AG10803 (cell line): ENCODE measurements around the gene MAP7.

Source experiments
- DNase-seq: peaks from one replicate; pipeline ENCODE4 v3.0.0; 2010; ENCODE audit warnings: low read depth
- H3K4me3 ChIP-seq: 2 replicates; pipeline ENCODE4 v1.5.1; 2011; ENCODE audit warnings: mild to moderate bottlenecking, low read length, control low read depth
- TF ChIP-seq, protein P1 (sequence below): conservative IDR thresholded peaks from 2 replicates; pipeline ENCODE4 v1.5.1; 2011; ENCODE audit warnings: mild to moderate bottlenecking, low read length, control low read depth, inconsistent platforms

Gene MAP7

DNA sequence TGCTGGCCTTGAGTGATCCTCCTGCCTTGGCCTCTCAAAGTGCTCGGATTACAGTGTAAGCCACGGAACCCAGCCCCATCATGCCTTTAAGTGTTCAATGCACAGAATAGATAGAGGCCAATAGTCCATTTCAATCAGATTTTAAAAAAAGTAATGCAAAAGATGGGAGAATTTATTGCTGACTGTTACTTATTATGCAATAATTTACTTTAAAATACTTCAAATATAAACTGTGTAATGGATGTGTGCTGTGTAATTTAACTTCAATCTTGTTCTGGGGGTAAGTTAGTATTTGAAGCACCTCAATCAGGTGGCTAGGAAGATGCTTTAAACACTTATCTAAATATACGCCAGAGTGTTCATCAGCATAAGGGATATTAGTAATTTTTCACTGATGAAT, 208.9 kb downstream of the MAP7 start:
- no peak for DNase-seq
- H3K4me3 ChIP-seq: no peak overlapping the region
- TF ChIP-seq, protein P1, sequence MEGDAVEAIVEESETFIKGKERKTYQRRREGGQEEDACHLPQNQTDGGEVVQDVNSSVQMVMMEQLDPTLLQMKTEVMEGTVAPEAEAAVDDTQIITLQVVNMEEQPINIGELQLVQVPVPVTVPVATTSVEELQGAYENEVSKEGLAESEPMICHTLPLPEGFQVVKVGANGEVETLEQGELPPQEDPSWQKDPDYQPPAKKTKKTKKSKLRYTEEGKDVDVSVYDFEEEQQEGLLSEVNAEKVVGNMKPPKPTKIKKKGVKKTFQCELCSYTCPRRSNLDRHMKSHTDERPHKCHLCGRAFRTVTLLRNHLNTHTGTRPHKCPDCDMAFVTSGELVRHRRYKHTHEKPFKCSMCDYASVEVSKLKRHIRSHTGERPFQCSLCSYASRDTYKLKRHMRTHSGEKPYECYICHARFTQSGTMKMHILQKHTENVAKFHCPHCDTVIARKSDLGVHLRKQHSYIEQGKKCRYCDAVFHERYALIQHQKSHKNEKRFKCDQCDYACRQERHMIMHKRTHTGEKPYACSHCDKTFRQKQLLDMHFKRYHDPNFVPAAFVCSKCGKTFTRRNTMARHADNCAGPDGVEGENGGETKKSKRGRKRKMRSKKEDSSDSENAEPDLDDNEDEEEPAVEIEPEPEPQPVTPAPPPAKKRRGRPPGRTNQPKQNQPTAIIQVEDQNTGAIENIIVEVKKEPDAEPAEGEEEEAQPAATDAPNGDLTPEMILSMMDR: no peak

DNA sequence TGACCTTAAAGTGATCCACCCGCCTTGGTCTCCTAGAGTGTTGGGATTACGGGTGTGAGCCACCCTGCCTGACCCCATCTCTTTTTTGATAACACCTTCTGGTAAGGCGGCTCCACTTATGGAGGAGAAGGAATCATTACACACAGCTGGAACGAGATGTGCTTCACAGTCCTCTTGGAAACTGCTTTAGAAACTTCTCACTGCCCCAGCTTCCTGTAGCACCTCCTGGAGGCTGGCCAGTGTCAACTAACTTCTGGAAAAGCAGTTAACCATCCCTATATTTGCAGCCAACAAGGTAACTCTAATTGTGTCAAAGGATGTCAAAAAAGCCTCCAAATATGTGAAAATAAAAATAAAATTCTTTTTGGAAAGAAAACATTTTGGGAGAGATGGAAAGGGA, 211.7 kb downstream of the MAP7 start:
- DNase-seq: no peak
- no peak overlapping the region for H3K4me3 ChIP-seq
- TF ChIP-seq, protein P1: no peak

DNA sequence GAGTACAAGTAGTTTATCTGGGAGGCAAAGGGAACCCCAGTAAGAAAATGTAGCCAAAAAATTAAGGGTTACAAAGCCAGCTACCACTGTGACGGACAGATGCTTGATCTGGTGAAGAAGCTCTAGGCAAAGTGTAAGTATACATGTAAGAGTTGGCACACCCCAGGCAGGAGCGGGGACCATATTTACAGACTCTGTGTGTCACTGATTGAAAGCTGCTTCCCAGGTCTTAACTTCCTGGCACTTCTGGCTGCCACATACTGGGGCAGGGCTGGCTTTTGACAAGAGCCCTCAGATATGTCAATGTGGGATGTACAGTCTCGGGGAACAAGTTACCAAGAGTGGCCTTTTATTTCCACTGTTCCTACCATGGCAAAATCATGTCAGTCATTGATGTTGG, 212.6 kb downstream of the MAP7 start:
- no peak for DNase-seq
- H3K4me3 ChIP-seq: no peak overlapping the region
- TF ChIP-seq, protein P1: no peak

DNA sequence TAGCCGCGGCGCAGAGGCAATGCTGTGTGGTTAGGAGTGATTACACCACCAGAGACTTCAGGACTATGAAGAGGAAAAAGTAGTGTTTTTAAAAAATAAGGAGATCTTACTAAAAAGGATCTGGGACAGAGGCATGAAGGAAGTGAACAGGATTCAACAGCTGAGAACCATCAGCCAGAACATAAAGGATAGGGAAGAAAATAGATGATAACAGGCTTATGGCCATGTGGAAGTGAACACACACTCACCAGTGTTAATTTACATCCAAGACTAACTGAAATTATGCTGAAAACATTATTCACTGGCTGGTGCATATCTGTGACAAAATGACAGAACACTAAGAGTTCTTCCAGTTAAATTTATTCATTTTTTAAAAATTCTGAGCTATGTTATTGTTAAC, 213.1 kb downstream of the MAP7 start:
- TF ChIP-seq, protein P1: no peak
- no peak overlapping the region for H3K4me3 ChIP-seq
- DNase-seq: no peak

DNA sequence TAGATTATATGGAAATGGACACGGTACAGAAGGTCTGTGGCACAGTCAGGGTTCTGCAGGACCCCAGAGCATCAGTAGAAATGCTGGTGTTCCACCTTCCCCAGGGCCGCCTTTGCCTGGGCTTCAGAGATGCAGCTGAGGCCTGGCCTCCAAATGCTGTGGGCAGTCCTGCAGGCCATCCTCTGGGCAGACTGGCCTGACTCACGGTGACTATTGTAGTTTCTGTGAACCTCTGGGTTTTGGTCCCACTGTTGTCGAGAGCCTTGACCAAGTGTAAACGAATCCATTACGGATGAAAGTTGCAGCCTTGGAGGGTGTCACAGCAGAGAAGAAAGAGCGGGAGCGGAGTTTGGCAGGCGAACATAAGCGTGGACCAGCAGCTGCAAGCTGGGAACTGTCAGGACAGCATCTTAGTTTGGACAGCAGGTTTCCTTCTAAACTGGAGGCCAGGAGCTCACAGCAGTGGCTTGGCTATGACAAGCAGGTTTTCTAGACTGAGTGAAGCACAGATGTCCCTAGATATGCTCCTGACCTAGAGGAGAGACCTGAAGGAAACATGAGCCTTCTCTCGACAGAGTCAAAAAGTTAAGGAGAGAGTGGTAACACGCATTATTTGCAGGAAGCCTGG, 214.4 kb downstream of the MAP7 start:
- no peak overlapping the region for H3K4me3 ChIP-seq
- TF ChIP-seq, protein P1: no peak
- DNase-seq: no peak

DNA sequence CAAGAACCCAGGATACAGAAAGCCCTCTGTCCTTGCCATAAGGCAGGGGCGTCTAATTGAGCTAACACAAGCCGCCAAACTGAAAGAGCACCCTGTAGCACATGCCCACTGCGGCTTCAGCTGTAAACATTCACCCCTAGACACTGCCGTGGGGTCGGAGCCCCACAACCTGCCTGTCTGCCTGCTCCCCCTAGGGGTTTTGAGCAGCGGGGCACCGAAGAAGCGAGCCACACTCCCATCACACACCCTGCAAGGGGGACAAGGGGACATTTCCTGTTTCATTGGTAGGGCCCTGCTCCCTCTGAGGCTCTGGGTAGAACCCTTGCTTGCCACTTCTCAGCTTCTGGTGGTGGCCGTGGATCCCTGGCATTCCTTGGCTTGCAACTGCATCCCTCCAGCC, 215.4 kb downstream of the MAP7 start:
- TF ChIP-seq, protein P1: no peak
- no peak overlapping the region for H3K4me3 ChIP-seq
- no peak for DNase-seq

DNA sequence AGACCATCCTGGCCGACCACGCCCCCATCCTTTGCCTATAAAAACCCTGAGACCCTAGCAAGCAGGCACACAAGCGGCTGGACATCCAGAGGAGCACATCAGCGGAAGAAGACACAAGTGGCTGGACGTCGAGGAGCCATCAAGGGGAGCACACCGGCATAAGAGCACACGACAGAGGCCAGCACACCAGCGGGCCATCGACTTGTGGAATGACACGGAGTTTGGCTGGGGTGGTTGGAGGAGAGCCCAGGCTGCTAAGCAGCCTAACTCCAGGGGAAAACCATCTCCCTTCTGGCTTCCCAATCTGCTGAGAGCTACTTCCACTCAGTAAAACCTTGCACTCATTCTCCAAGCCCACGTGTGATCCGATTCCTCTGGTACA, 215.8 kb downstream of the MAP7 start:
- no peak overlapping the region for H3K4me3 ChIP-seq
- no peak for DNase-seq
- TF ChIP-seq, protein P1: no peak
